OCI-LY7 (cell line): Measurements from ENCODE around the gene ZNF467. TPM values are rescaled to one million over a fixed set of nuclear protein-coding genes. Genes with fewer than 3 reads are reported as not detected.

Experiments
- BruUV-seq: library from RNA; stranded (reverse); fragments of 400-500 nt; replicated peaks from 2 replicates; lab custom pipeline; 2021; lab: Mats Ljungman, UMichigan
- CTCF ChIA-PET: fragments of 300-600 bp; sonication (Branson Sonifier 250); formaldehyde crosslinking; loops from one replicate; lab custom pipeline; 2022; ENCODE audit warnings: antibody characterized with exemption; ENCODE audit not compliant: unreplicated experiment; lab: Charles Lee
- POLR2A ChIA-PET: fragments of 300-600 bp; sonication (Branson Sonifier 250); formaldehyde crosslinking; loops from one replicate; lab custom pipeline; 2022; ENCODE audit warnings: antibody characterized with exemption; lab: Charles Lee
- DNase-seq: peaks from one replicate; pipeline ENCODE4 v3.0.0-alpha.2; 2015; ENCODE audit warnings: low spot score
- H2AFZ ChIP-seq: fragments of 200-600 bp; sonication (generic), shearing (Covaris generic); 2 replicates; pipeline ENCODE4 v1.6.1; 2014; ENCODE audit warnings: mild to moderate bottlenecking, antibody characterized with exemption, low read length, moderate library complexity
- H3K27ac ChIP-seq: fragments of 200-600 bp; sonication (generic); 2 replicates; pipeline ENCODE4 v1.5.1; 2014; ENCODE audit warnings: mixed run types, low read depth, mild to moderate bottlenecking, moderate library complexity, low read length, inconsistent platforms; ENCODE audit not compliant: poor library complexity, severe bottlenecking
- H3K36me3 ChIP-seq: fragments of 200-600 bp; sonication (generic); 2 replicates; pipeline ENCODE4 v1.6.1; 2014; ENCODE audit warnings: mild to moderate bottlenecking, antibody characterized with exemption, low read length, moderate library complexity, mixed read lengths; ENCODE audit not compliant: insufficient read depth
- H3K4me1 ChIP-seq: fragments of 200-600 bp; sonication (generic); 2 replicates; pipeline ENCODE4 v1.5.1; 2014; ENCODE audit warnings: mild to moderate bottlenecking, low read length; ENCODE audit not compliant: insufficient read depth, poor library complexity, severe bottlenecking
- H3K4me2 ChIP-seq: fragments of 200-600 bp; sonication (generic); 2 replicates; pipeline ENCODE4 v1.6.1; 2014; ENCODE audit warnings: mild to moderate bottlenecking, low read length
- H3K4me3 ChIP-seq: fragments of 200-600 bp; sonication (generic); 2 replicates; pipeline ENCODE4 v1.5.1; 2014; ENCODE audit warnings: mild to moderate bottlenecking, low read depth, low read length; ENCODE audit not compliant: poor library complexity, severe bottlenecking
- H3K79me2 ChIP-seq: fragments of 200-600 bp; sonication (generic); 2 replicates; pipeline ENCODE4 v1.6.1; 2016; ENCODE audit warnings: low read depth, mild to moderate bottlenecking, low read length, moderate library complexity, mixed read lengths; ENCODE audit not compliant: insufficient read depth
- H3K9me2 ChIP-seq: fragments of 200-600 bp; sonication (generic); 2 replicates; pipeline ENCODE4 v1.6.1; 2016; ENCODE audit warnings: mild to moderate bottlenecking, low read length, mixed read lengths; ENCODE audit not compliant: insufficient read depth
- H3K9me3 ChIP-seq: fragments of 200-600 bp; sonication (generic); 2 replicates; pipeline ENCODE4 v1.6.1; 2014; ENCODE audit warnings: mild to moderate bottlenecking, mixed run types, low read length, mixed read lengths
- H4K20me1 ChIP-seq: fragments of 200-600 bp; sonication (generic); 2 replicates; pipeline ENCODE4 v1.6.1; 2014; ENCODE audit warnings: mild to moderate bottlenecking, antibody characterized with exemption, low read length, moderate library complexity, mixed read lengths; ENCODE audit not compliant: insufficient read depth
- CTCF ChIP-seq: fragments of 200-600 bp; sonication (generic); conservative IDR thresholded peaks from 2 replicates; pipeline ENCODE4 v1.5.1; 2014; ENCODE audit warnings: mild to moderate bottlenecking, antibody characterized with exemption, low read length, moderate library complexity, mixed read lengths
- EZH2phosphoT487 ChIP-seq: fragments of 200-600 bp; sonication (generic); IDR thresholded peaks from 2 replicates; pipeline ENCODE4 v1.6.1; 2018; ENCODE audit warnings: low read depth, borderline replicate concordance, mild to moderate bottlenecking, mixed run types, antibody characterized with exemption, low read length, moderate library complexity, mixed read lengths
- intact Hi-C: fragments of 100-400 bp; cut with micrococcal nuclease; formaldehyde crosslinking; loops from one replicate; pipeline ENCODE4 v1.10.0; 2022; ENCODE audit not compliant: unreplicated experiment
- total RNA-seq, 2 experiments: library from RNA; depleted of rRNA in 1 of 2; stranded (reverse); fragments of >200 nt in 1 of 2; shearing (Covaris generic) in 1 of 2; gene quantifications; 2 replicates each; pipeline ENCODE4 v1.2.3, GENCODE V29; 2014 to 2022

ZNF467 gene
- total RNA-seq, 2 experiments from 2014 or later: 0.22 to 0.40 TPM

GRCh38 chr7:149748076-149748874 is 25.1 kb downstream of the ZNF467 start:
- intact Hi-C loops: no loop called here
- H3K4me3 ChIP-seq: no peak overlapping the region
- no peak overlapping the region for H2AFZ ChIP-seq
- no peak for DNase-seq
- H3K4me2 ChIP-seq: no peak overlapping the region
- no peaks in the 10 kb centered on the region for H3K79me2 ChIP-seq
- no peaks in the 10 kb centered on the region for H3K4me1 ChIP-seq
- H4K20me1 ChIP-seq: no peaks in the 10 kb centered on the region
- no peaks in the 10 kb centered on the region for H3K9me3 ChIP-seq
- CTCF ChIA-PET: no interaction called here
- H3K27ac ChIP-seq: no peak overlapping the region
- H3K9me2 ChIP-seq: no peaks in the 10 kb centered on the region
- POLR2A ChIA-PET: interaction anchor here (0.7 kb wide), 2 partner anchors 19 to 59 kb away, joined by 3 read pairs; no protein-coding TSS in a partner anchor
- H3K36me3 ChIP-seq: no peaks in the 10 kb centered on the region
- BruUV-seq: no TSS peak
- TF ChIP-seq CTCF (no peak), EZH2phosphoT487 (no peak)

GRCh38 chr7:149743476-149744255 is 29.7 kb downstream of the ZNF467 start:
- no peak overlapping the region for H3K4me2 ChIP-seq
- intact Hi-C loops: no loop called here
- BruUV-seq: no TSS peak
- DNase-seq: no peak
- H3K9me2 ChIP-seq: no peaks in the 10 kb centered on the region
- TF ChIP-seq EZH2phosphoT487 (no peak), CTCF (no peak)
- H3K9me3 ChIP-seq: no peaks in the 10 kb centered on the region
- ChIA-PET CTCF (no interaction called here), POLR2A (interaction anchor here (0.6 kb wide), 1 partner anchor 28 kb away, joined by 3 read pairs; no protein-coding TSS in a partner anchor)
- H3K36me3 ChIP-seq: no peaks in the 10 kb centered on the region
- no peak overlapping the region for H3K4me3 ChIP-seq
- H4K20me1 ChIP-seq: no peaks in the 10 kb centered on the region
- H3K4me1 ChIP-seq: peaks cover 3% of the 10 kb centered on the region
- H3K27ac ChIP-seq: no peak overlapping the region
- H3K79me2 ChIP-seq: no peaks in the 10 kb centered on the region
- H2AFZ ChIP-seq: no peak overlapping the region
